ENCODE measurements around the gene TEDC2. TPM values are rescaled to one million over a fixed set of nuclear protein-coding genes. Genes with fewer than 3 reads are reported as not detected.
"Not testable (repeated sequence)": the region's sequence is repeated elsewhere in the genome, so short reads cannot be mapped to it uniquely, and the experiment has no call there.

Gene TEDC2
- total and polyA plus RNA-seq, 5 experiments from 2014 or later = 0.52 to 0.96 (median 0.76) TPM; not detected in 2

GRCh38 chr16:2475413-2476344 is 15.8 kb downstream of the TEDC2 start:
- Mint-ChIP-seq H3K27me3 (peaks cover 2 to 17% (median 5%) of the 10 kb centered on the region in 5 donors), H3K4me1 (peaks cover 11 to 28% (median 21%) of the 10 kb centered on the region in 4 donors), H3K9me3 (no peaks in the 10 kb centered on the region), H3K4me3 (peak overlapping the region; percentile 58 to 90 (median 70)), H3K27ac (peak overlapping the region in 4 of 10 donors; percentile 38 to 73 (median 58)), H3K36me3 (no peaks in the 10 kb centered on the region)
- DNase-seq (peak in 5 of 10 donors; percentile 26 to 40 (median 36)), ATAC-seq (peak; percentile 38 to 47)
- POLR2A ChIA-PET = interaction anchor here (0.7 to 1.4 kb wide), 7 partner anchors 9 to 664 kb away, joined by 3 to 9 read pairs (median 3); partner anchors contain the start of gene TEDC2

GRCh38 chr16:2476345-2476720 is 16.4 kb downstream of the TEDC2 start:
- Mint-ChIP-seq H3K4me3 (peak overlapping the region; percentile 58 to 83 (median 69)), H3K4me1 (peaks cover 11 to 28% (median 21%) of the 10 kb centered on the region in 4 donors), H3K36me3 (no peaks in the 10 kb centered on the region), H3K9me3 (no peaks in the 10 kb centered on the region), H3K27ac (peak overlapping the region in 4 of 10 donors; percentile 21 to 71 (median 36)), H3K27me3 (peaks cover 2 to 16% (median 5%) of the 10 kb centered on the region in 5 donors)
- DNase-seq = no peak
- no peak for ATAC-seq
- POLR2A ChIA-PET = no interaction called here

DNA sequence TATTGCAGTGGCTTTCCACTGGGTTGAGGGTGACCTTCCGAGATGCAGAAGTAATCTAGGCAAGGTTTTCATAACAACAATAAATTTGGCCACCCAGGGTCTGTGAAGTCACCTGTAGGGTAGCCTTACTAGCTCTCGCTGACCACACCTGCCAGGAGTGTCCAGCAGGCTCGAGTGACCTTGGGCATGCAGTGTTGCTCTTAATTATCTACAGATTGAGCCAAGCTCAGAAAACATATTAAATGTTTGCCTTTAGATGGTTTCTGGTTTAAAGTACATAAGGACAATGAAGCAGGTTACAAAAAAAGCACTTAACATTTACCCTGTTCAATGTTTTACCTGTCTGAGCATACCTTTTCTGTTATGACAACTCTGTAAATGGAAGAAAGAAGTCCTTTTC is 16.8 kb downstream of the TEDC2 start:
- POLR2A ChIA-PET = no interaction called here
- no peaks in the 10 kb centered on the region for H3K36me3 Mint-ChIP-seq
- H3K9me3 Mint-ChIP-seq = no peaks in the 10 kb centered on the region
- no peak for ATAC-seq
- peaks cover 11 to 28% (median 21%) of the 10 kb centered on the region in 4 donors for H3K4me1 Mint-ChIP-seq
- peak overlapping the region in 9 of 10 donors; percentile 58 to 83 (median 70) for H3K4me3 Mint-ChIP-seq
- DNase-seq = no peak
- H3K27ac Mint-ChIP-seq = peak overlapping the region in 1 of 10 donors; percentile 47
- peaks cover 2 to 16% (median 5%) of the 10 kb centered on the region in 5 donors for H3K27me3 Mint-ChIP-seq

DNA sequence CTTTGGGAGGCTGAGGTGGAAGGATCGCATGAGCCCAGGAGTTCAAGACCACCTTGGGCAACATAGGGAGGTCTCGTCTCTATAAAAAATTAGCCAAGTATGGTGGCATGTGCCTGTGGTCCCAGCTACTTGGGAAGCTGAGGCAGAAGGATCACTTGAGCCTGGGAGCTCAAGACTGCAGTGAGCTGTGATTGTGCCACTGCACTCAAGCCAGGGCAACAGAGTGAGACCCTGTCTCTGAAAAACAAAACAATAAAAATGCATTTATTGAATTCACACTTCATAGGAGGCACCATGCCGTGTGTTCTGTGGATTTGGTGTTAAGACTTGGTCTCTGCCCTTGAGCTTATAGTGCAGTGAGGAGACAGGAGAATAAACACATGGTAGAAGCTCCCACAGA is 17.4 kb downstream of the TEDC2 start:
- Mint-ChIP-seq H3K9me3 (no peaks in the 10 kb centered on the region), H3K4me1 (peaks cover 14 to 32% (median 22%) of the 10 kb centered on the region in 4 donors), H3K4me3 (peak overlapping the region in 1 of 10 donors; percentile 70), H3K27ac (no peak overlapping the region), H3K36me3 (no peaks in the 10 kb centered on the region), H3K27me3 (peaks cover 2 to 10% (median 5%) of the 10 kb centered on the region in 5 donors)
- ATAC-seq = no peak
- DNase-seq = no peak
- POLR2A ChIA-PET = no interaction called here

DNA sequence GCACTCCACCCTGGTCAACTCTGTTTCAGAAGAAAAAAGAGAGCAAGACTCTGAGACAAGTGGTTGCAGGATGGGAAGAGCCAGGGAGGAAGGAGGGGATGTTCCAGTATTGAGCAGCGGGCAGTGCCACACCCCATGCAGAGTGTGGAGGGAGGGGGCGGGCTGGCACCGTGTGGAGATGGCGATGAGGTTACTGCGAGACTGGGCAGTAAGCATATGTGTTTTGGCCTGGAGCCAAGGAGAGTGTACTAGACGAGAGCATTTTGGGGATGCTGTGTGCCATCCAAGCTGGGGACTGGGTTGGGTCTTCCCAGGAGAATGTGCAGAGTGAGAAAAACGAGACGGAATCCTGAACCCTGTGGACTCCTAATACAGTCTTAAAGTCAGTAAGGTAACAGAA is 18.4 kb downstream of the TEDC2 start:
- Mint-ChIP-seq H3K9me3 (no peaks in the 10 kb centered on the region), H3K27ac (peak overlapping the region in 1 of 10 donors; percentile 53), H3K36me3 (no peaks in the 10 kb centered on the region), H3K27me3 (peaks cover under 1 to 3% (median 1%) of the 10 kb centered on the region in 5 donors), H3K4me1 (peaks cover 14 to 37% (median 18%) of the 10 kb centered on the region in 4 donors), H3K4me3 (no peak overlapping the region)
- ATAC-seq (no peak), DNase-seq (no peak)
- POLR2A ChIA-PET = interaction anchor here (0.6 kb wide), 1 partner anchor 10 kb away, joined by 3 read pairs; no protein-coding TSS in a partner anchor

GRCh38 chr16:2479996-2480395 is 20.1 kb downstream of the TEDC2 start:
- Mint-ChIP-seq H3K4me3 (peak overlapping the region in 1 of 10 donors; percentile 2), H3K4me1 (peaks cover 13 to 36% (median 19%) of the 10 kb centered on the region in 4 donors)
- H3K27me3 Mint-ChIP-seq, POLR2A ChIA-PET, DNase-seq, H3K36me3 Mint-ChIP-seq, ATAC-seq, H3K9me3 Mint-ChIP-seq, H3K27ac Mint-ChIP-seq: not testable (repeated sequence)

DNA sequence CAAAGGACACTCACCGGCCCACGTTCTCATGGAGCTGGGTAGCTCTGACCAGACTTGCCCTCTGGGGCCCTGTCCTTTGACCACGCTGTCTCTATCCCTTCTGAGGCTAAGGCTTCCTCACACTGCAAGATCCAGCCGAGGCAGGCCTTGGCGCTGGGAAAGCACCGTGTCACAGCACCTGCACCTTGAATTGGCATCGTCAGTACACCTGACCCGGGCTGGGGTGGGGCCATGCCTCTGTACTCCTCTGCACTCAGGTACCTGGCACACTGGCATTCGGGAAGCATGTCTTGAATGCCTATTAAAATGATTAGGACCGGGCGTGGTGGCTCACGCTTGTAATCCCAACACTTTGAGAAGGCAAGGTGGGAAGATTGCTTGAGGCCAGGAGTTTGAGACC is 21.0 kb downstream of the TEDC2 start:
- H3K27me3 Mint-ChIP-seq = no peaks in the 10 kb centered on the region
- POLR2A ChIA-PET = no interaction called here
- H3K36me3 Mint-ChIP-seq = no peaks in the 10 kb centered on the region
- no peaks in the 10 kb centered on the region for H3K9me3 Mint-ChIP-seq
- peaks cover 10 to 35% (median 18%) of the 10 kb centered on the region in 4 donors for H3K4me1 Mint-ChIP-seq
- no peak for DNase-seq
- no peak overlapping the region for H3K4me3 Mint-ChIP-seq
- no peak overlapping the region for H3K27ac Mint-ChIP-seq
- ATAC-seq = no peak

GRCh38 chr16:2481676-2482075 is 21.8 kb downstream of the TEDC2 start:
- DNase-seq (no peak), ATAC-seq (no peak)
- Mint-ChIP-seq H3K4me1 (peaks cover 8 to 30% (median 13%) of the 10 kb centered on the region in 4 donors), H3K36me3 (no peaks in the 10 kb centered on the region), H3K27me3 (no peaks in the 10 kb centered on the region), H3K27ac (peak overlapping the region in 1 of 10 donors; percentile 48), H3K9me3 (no peaks in the 10 kb centered on the region), H3K4me3 (no peak overlapping the region)
- POLR2A ChIA-PET = no interaction called here

- Mint-ChIP-seq H3K27ac (peak overlapping the region in 1 of 10 donors; percentile 48), H3K4me3 (peak overlapping the region in 1 of 10 donors; percentile 34), H3K36me3 (peaks cover 0 to 2% (median 0%) of the 10 kb centered on the region in 3 donors), H3K9me3 (no peaks in the 10 kb centered on the region), H3K27me3 (no peaks in the 10 kb centered on the region), H3K4me1 (peaks cover 11 to 33% (median 18%) of the 10 kb centered on the region in 4 donors)
- DNase-seq (no peak), ATAC-seq (no peak)
- POLR2A ChIA-PET = no interaction called here
These were observed 22.3 kb downstream of the TEDC2 start for GRCh38 chr16:2482249-2482648.

- no peak for ATAC-seq
- DNase-seq = no peak
- peaks cover 0 to 2% (median 0%) of the 10 kb centered on the region in 3 donors for H3K36me3 Mint-ChIP-seq
- peak overlapping the region in 1 of 10 donors; percentile 34 for H3K4me3 Mint-ChIP-seq
- H3K9me3 Mint-ChIP-seq = no peaks in the 10 kb centered on the region
- POLR2A ChIA-PET = interaction anchor here (0.6 kb wide), 1 partner anchor 18 kb away, joined by 3 read pairs; no protein-coding TSS in a partner anchor
- peaks cover 15 to 33% (median 19%) of the 10 kb centered on the region in 4 donors for H3K4me1 Mint-ChIP-seq
- H3K27me3 Mint-ChIP-seq = no peaks in the 10 kb centered on the region
- H3K27ac Mint-ChIP-seq = no peak overlapping the region
These were observed 23.0 kb downstream of the TEDC2 start for GRCh38 chr16:2482708-2483534.

DNA sequence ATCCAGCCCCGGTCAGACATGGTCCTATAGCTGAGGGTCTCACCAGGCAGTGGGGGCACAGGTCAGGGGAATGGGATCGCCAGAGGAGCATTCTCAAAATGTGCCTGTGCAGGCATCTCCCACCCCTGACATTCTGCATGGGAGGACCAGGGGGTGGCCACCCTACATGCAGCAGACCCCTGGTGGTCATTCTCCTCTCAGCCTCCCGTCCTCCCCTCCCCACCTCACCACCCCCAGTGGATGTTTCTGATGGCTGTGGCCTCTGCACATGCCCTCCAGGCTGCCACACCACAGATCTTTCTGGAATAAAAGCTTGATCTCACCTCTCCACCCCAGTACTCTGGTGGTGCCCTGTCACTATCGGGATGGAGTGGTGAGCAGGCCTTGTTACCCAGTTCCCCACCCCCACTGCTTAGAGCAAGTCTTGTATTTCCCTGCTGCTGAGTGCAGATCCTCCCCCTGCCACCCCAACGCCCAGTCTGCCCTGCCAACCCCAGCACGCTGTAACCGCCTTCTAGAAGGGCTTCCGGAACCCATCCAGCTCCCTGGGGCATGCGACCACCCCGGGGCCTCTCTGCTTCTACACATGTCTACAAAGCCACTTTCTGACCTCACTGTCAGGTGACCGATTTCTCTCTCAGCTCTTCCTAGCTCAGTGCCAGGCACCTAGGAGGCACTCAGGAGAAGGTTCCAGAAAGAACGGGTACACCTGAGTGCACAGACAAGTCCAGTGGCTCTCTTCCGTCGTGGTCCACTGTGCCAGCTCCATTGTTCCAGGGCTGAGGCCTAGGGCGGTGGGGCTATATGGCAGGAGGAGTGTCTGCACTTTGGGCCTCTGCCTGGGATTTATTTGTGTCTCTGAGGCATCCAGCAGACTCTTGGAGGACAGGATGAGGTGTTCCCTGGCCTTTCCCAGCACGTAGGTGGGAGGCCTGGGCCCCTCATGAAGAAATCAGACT is 24.3 kb downstream of the TEDC2 start:
- Mint-ChIP-seq H3K9me3 (no peaks in the 10 kb centered on the region), H3K36me3 (peaks cover 0 to 2% (median 0%) of the 10 kb centered on the region in 3 donors), H3K27me3 (no peaks in the 10 kb centered on the region), H3K27ac (peak overlapping the region in 3 of 10 donors; percentile 16 to 50 (median 44)), H3K4me1 (peaks cover 18 to 31% (median 19%) of the 10 kb centered on the region in 4 donors), H3K4me3 (no peak overlapping the region)
- ATAC-seq (no peak), DNase-seq (no peak)
- POLR2A ChIA-PET = interaction anchor here (2.2 kb wide), 1 partner anchor 9 kb away, joined by 9 read pairs; the partner anchor contains the start of gene TBC1D24

All from naive thymus-derived CD8-positive, alpha-beta T cell (primary cell).